Measurements from ENCODE around the gene LIM2.

- TF ChIP-seq CTCF (IDR thresholded peaks at IDR 0.05), result no peak
- no peak for TF ChIP-seq EZH2 (IDR thresholded peaks at IDR 0.05; ENCODE audit: borderline replicate concordance, insufficient read depth, low read depth, low read length, poor library complexity, severe bottlenecking)
Observed at GRCh38 chr19:51354103-51354741, 33.6 kb downstream of the LIM2 start.

Data from B cell (primary cell).